HEK293 (cell line): Measurements from ENCODE around the gene MED19.

Experiments
- CTCF ChIA-PET: fragments of 350-600 bp; formaldehyde crosslinking; extraction: SDS; loops from one replicate; lab custom pipeline; 2021; ENCODE audit warnings: antibody characterized with exemption; lab: Yijun Ruan, JAX
- POLR2A ChIA-PET: fragments of 300-600 bp; formaldehyde crosslinking; extraction: SDS; loops from one replicate; lab custom pipeline; 2020; ENCODE audit warnings: antibody characterized with exemption, inconsistent platforms; lab: Yijun Ruan, JAX
- H3K27ac ChIP-seq: fragments of 200-500 bp; sonication (Bioruptor generic); 2 replicates; pipeline ENCODE4 v1.5.1; 2014; ENCODE audit warnings: low read depth, low read length, control low read depth, inconsistent platforms; ENCODE audit errors: extremely low read depth
- H3K36me3 ChIP-seq, 2 experiments: fragments of 200-500 bp in 1 of 2; sonication (Bioruptor generic) in 1 of 2; 1 replicate in 1 of 2; 2 replicates in 1 of 2; pipeline ENCODE4 v1.5.1; 2014 to 2017; ENCODE audit warnings: inconsistent platforms in 2 of 2, low read length in 2 of 2; ENCODE audit not compliant: control insufficient read depth in 2 of 2, insufficient read depth in 1 of 2
- H3K4me1 ChIP-seq: fragments of 200-500 bp; sonication (Bioruptor generic); 2 replicates; pipeline ENCODE4 v1.5.1; 2014; ENCODE audit warnings: mild to moderate bottlenecking, low read length, inconsistent platforms; ENCODE audit not compliant: control insufficient read depth, insufficient read depth
- H3K4me3 ChIP-seq: 2 replicates; pipeline ENCODE4 v1.5.1; 2011; ENCODE audit warnings: low read depth, mild to moderate bottlenecking, control low read depth, low read length, moderate library complexity
- H3K9me3 ChIP-seq: fragments of 200-500 bp; sonication (Bioruptor generic); 2 replicates; pipeline ENCODE4 v1.5.1; 2014; ENCODE audit warnings: low read depth, low read length, inconsistent platforms; ENCODE audit not compliant: control insufficient read depth, insufficient read depth
- BCL11B ChIP-seq: fragments of 450-650 bp; formaldehyde crosslinking; IDR thresholded peaks from 2 replicates; pipeline ENCODE4 v1.5.1; 2016; ENCODE audit warnings: low read depth, missing biosample characterization, missing genetic modification characterization
- GLI4 ChIP-seq: fragments of 450-650 bp; formaldehyde crosslinking; IDR thresholded peaks from 2 replicates; pipeline ENCODE4 v1.5.1; 2016; ENCODE audit warnings: missing biosample characterization, missing genetic modification characterization
- MZF1 ChIP-seq: fragments of 450-650 bp; formaldehyde crosslinking; IDR thresholded peaks from 2 replicates; pipeline ENCODE4 v1.5.1; 2017; ENCODE audit warnings: missing biosample characterization, missing genetic modification characterization, borderline replicate concordance
- REPIN1 ChIP-seq: fragments of 450-650 bp; formaldehyde crosslinking; IDR thresholded peaks from 2 replicates; pipeline ENCODE4 v1.5.1; 2017; ENCODE audit warnings: missing biosample characterization, missing genetic modification characterization, low read depth
- SP7 ChIP-seq: fragments of 450-650 bp; formaldehyde crosslinking; IDR thresholded peaks from 2 replicates; pipeline ENCODE4 v1.5.1; 2016; ENCODE audit warnings: missing biosample characterization, missing genetic modification characterization
- YY1 ChIP-seq: fragments of 450-650 bp; formaldehyde crosslinking; IDR thresholded peaks from 2 replicates; pipeline ENCODE4 v1.5.1; 2018; ENCODE audit warnings: missing biosample characterization, missing genetic modification characterization
- ZBTB21 ChIP-seq: fragments of 450-650 bp; formaldehyde crosslinking; IDR thresholded peaks from 2 replicates; pipeline ENCODE4 v1.5.1; 2017; ENCODE audit warnings: missing biosample characterization, missing genetic modification characterization
- ZFP37 ChIP-seq: fragments of 450-650 bp; formaldehyde crosslinking; IDR thresholded peaks from 2 replicates; pipeline ENCODE4 v1.5.1; 2016; ENCODE audit warnings: missing biosample characterization, missing genetic modification characterization
- ZNF114 ChIP-seq: fragments of 450-650 bp; formaldehyde crosslinking; IDR thresholded peaks from 2 replicates; pipeline ENCODE4 v1.5.0; 2017; ENCODE audit warnings: missing biosample characterization, missing genetic modification characterization
- ZNF2 ChIP-seq: fragments of 450-650 bp; formaldehyde crosslinking; IDR thresholded peaks from 2 replicates; pipeline ENCODE4 v1.5.1; 2016; ENCODE audit warnings: missing biosample characterization, missing genetic modification characterization
- ZNF221 ChIP-seq: fragments of 450-650 bp; formaldehyde crosslinking; IDR thresholded peaks from 2 replicates; pipeline ENCODE4 v1.5.1; 2017; ENCODE audit warnings: missing biosample characterization, missing genetic modification characterization, borderline replicate concordance
- ZNF24 ChIP-seq: fragments of 450-650 bp; formaldehyde crosslinking; IDR thresholded peaks from 2 replicates; pipeline ENCODE4 v1.5.1; 2016; ENCODE audit warnings: missing biosample characterization, missing genetic modification characterization
- ZNF274 ChIP-seq, 2 experiments: fragments of 200-500 bp in 1 of 2; fragments of 450-650 bp in 1 of 2; sonication (Bioruptor generic) in 1 of 2; formaldehyde crosslinking in 1 of 2; IDR thresholded peaks; 2 replicates each; pipeline versions ENCODE4 v1.5.1 to v1.6.1; 2014 to 2016; ENCODE audit warnings: borderline replicate concordance in 1 of 2, inconsistent platforms in 1 of 2, low read length in 1 of 2, missing biosample characterization in 1 of 2, missing genetic modification characterization in 1 of 2
- ZNF302 ChIP-seq: fragments of 450-650 bp; formaldehyde crosslinking; IDR thresholded peaks from 2 replicates; pipeline ENCODE4 v1.5.1; 2016; ENCODE audit warnings: missing biosample characterization, missing genetic modification characterization, low read depth
- ZNF324 ChIP-seq: fragments of 450-650 bp; formaldehyde crosslinking; IDR thresholded peaks from 2 replicates; pipeline ENCODE4 v1.5.1; 2016; ENCODE audit warnings: missing biosample characterization, missing genetic modification characterization
- ZNF335 ChIP-seq: fragments of 450-650 bp; formaldehyde crosslinking; conservative IDR thresholded peaks from 2 replicates; pipeline ENCODE4 v1.5.1; 2016; ENCODE audit warnings: missing biosample characterization, missing genetic modification characterization
- ZNF394 ChIP-seq: fragments of 450-650 bp; formaldehyde crosslinking; IDR thresholded peaks from 2 replicates; pipeline ENCODE4 v1.5.1; 2016; ENCODE audit warnings: missing biosample characterization, missing genetic modification characterization, mild to moderate bottlenecking, moderate library complexity, borderline replicate concordance
- ZNF404 ChIP-seq: fragments of 450-650 bp; formaldehyde crosslinking; IDR thresholded peaks from 2 replicates; pipeline ENCODE4 v1.5.1; 2017; ENCODE audit warnings: missing biosample characterization, missing genetic modification characterization
- ZNF423 ChIP-seq: fragments of 450-650 bp; formaldehyde crosslinking; IDR thresholded peaks from 2 replicates; pipeline ENCODE4 v1.5.1; 2016; ENCODE audit warnings: missing biosample characterization, missing genetic modification characterization
- ZNF510 ChIP-seq: fragments of 450-650 bp; formaldehyde crosslinking; IDR thresholded peaks from 2 replicates; pipeline ENCODE4 v1.5.1; 2018; ENCODE audit warnings: mild to moderate bottlenecking, missing genetic modification characterization, missing biosample characterization; ENCODE audit not compliant: insufficient replicate concordance
- ZNF521 ChIP-seq: fragments of 450-650 bp; formaldehyde crosslinking; IDR thresholded peaks from 2 replicates; pipeline ENCODE4 v1.5.1; 2017; ENCODE audit warnings: missing biosample characterization, mild to moderate bottlenecking, missing genetic modification characterization
- ZNF560 ChIP-seq: fragments of 450-650 bp; formaldehyde crosslinking; IDR thresholded peaks from 2 replicates; pipeline ENCODE4 v1.5.1; 2017; ENCODE audit warnings: missing biosample characterization, missing genetic modification characterization, borderline replicate concordance
- ZNF610 ChIP-seq: fragments of 450-650 bp; formaldehyde crosslinking; IDR thresholded peaks from 2 replicates; pipeline ENCODE4 v1.5.1; 2016; ENCODE audit warnings: missing biosample characterization, missing genetic modification characterization, borderline replicate concordance
- ZNF624 ChIP-seq: fragments of 450-650 bp; formaldehyde crosslinking; IDR thresholded peaks from 2 replicates; pipeline ENCODE4 v1.5.1; 2017; ENCODE audit warnings: missing biosample characterization, missing genetic modification characterization
- ZNF626 ChIP-seq: fragments of 450-650 bp; sonication (Bioruptor Pico); formaldehyde crosslinking; IDR thresholded peaks from 2 replicates; pipeline ENCODE4 v1.5.1; 2018; ENCODE audit warnings: missing biosample characterization, missing genetic modification characterization, inconsistent platforms
- ZNF664 ChIP-seq: fragments of 450-650 bp; formaldehyde crosslinking; IDR thresholded peaks from 2 replicates; pipeline ENCODE4 v1.5.1; 2016; ENCODE audit warnings: missing biosample characterization, missing genetic modification characterization
- ZNF785 ChIP-seq: fragments of 450-650 bp; formaldehyde crosslinking; IDR thresholded peaks from 2 replicates; pipeline ENCODE4 v1.5.1; 2016; ENCODE audit warnings: missing biosample characterization, missing genetic modification characterization
- ZXDB ChIP-seq: fragments of 450-650 bp; formaldehyde crosslinking; IDR thresholded peaks from 2 replicates; pipeline ENCODE4 v1.5.1; 2016; ENCODE audit warnings: missing biosample characterization, missing genetic modification characterization
- TF ChIP-seq, protein P1 (sequence below): IDR thresholded peaks from 2 replicates; pipeline ENCODE4 v1.6.1; 2011; ENCODE audit warnings: mild to moderate bottlenecking, low read depth, low read length, borderline replicate concordance
- TF ChIP-seq, protein P2 (sequence below): fragments of 450-650 bp; formaldehyde crosslinking; IDR thresholded peaks from 2 replicates; pipeline ENCODE4 v1.5.1; 2017; ENCODE audit warnings: missing biosample characterization, missing genetic modification characterization
- TF ChIP-seq, protein P3 (sequence below): fragments of 450-650 bp; formaldehyde crosslinking; IDR thresholded peaks from 2 replicates; pipeline ENCODE4 v1.5.1; 2016; ENCODE audit warnings: missing biosample characterization, missing genetic modification characterization
- TF ChIP-seq, protein P4 (sequence below): fragments of 450-650 bp; formaldehyde crosslinking; IDR thresholded peaks from 2 replicates; pipeline ENCODE4 v1.5.1; 2016; ENCODE audit warnings: missing biosample characterization, missing genetic modification characterization, low read depth

The MED19 gene

DNA sequence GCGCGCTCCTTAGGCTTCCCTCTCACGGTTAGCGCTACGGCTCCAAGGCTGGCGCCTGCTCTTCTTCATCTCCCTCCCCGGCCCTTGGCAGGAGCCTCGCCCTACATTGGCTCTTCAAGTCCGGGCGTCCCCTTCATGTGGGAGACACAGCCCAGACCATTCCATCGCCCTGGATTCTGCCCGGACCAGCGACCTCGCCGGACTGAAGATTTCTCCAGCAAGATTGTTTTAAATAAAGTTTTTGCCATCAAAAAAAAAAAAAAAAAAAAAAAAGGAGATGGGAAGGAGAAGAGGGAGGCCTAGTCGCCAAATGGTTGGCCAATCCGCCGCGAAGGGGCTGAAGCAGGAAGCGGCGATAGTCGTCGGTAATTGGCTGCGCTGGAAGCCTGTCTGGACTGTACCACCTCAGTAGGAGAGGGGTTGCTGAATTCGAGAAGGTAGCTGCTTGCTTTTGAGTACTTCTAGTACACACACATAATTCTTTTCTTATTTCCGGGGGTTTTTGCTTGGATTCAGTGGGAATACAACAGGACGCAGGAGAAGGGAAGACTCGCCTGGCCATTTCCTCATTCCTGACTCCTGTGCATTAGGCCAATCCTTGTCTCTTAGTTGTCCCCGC, 44.8 kb downstream of the MED19 start:
- H3K4me1 ChIP-seq, result no peaks in the 10 kb centered on the region
- no peaks in the 10 kb centered on the region for H3K9me3 ChIP-seq
- H3K27ac ChIP-seq, result peak overlapping the region; percentile 90
- peaks cover 0 to 21% of the 10 kb centered on the region in 2 experiments; a peak in 1 of 3 replicates for H3K36me3 ChIP-seq
- ChIA-PET POLR2A (interaction anchor here (0.7 to 1.1 kb wide), 4 partner anchors 9 to 1893 kb away, joined by 3 to 6 read pairs (median 4); partner anchors contain the start of genes CLP1 and SELENOH), CTCF (interaction anchor here (0.8 to 1.2 kb wide), 2 partner anchors 15 to 27 kb away, joined by 3 to 5 read pairs; no protein-coding TSS in a partner anchor)
- H3K4me3 ChIP-seq, result peak overlapping the region; percentile 67
- TF ChIP-seq ZNF302 (tag by site-specific recombination) (no peak), ZNF324 (0 out of 2 replicates have a peak, but pooled peaks have one; percentile 77), ZNF610 (tag by site-specific recombination) (no peak), ZNF521 (tag by site-specific recombination) (no peak), ZNF404 (tag by site-specific recombination) (no peak), ZNF560 (tag by site-specific recombination) (no peak), GLI4 (no peak), MZF1 (tag by site-specific recombination) (no peak), ZNF626 (tag by site-specific recombination) (no peak), SP7 (tag by site-specific recombination) (peak; percentile 61; the same call in 1 of the 2 replicates), YY1 (tag by site-specific recombination) (peak; percentile 51; the same call in 1 of the 2 replicates), ZFP37 (tag by site-specific recombination) (no peak), ZNF785 (tag by site-specific recombination) (no peak), REPIN1 (no peak), ZNF510 (no peak), ZNF2 (peak; percentile 29; the same call in 1 of the 2 replicates), ZNF394 (no peak; the same call in 1 of the 2 replicates), ZNF114 (tag by site-specific recombination) (no peak), ZNF624 (no peak), BCL11B (tag by site-specific recombination) (no peak), ZNF24 (tag by site-specific recombination) (0 out of 2 replicates have a peak, but pooled peaks have one; percentile 35), ZNF664 (tag by site-specific recombination) (no peak), ZNF335 (tag by site-specific recombination) (peak; percentile 69), ZXDB (tag by site-specific recombination) (peak; percentile 66), ZBTB21 (tag by site-specific recombination) (no peak), ZNF274 (IDR thresholded peaks at IDR 0.05; ENCODE audit: low read length) (no peak), ZNF274 (tag by site-specific recombination; IDR thresholded peaks at IDR 0.05; ENCODE audit: borderline replicate concordance) (no peak), ZNF221 (no peak), ZNF423 (tag by site-specific recombination) (no peak; the same call in 1 of the 2 replicates)
- TF ChIP-seq, protein P1, sequence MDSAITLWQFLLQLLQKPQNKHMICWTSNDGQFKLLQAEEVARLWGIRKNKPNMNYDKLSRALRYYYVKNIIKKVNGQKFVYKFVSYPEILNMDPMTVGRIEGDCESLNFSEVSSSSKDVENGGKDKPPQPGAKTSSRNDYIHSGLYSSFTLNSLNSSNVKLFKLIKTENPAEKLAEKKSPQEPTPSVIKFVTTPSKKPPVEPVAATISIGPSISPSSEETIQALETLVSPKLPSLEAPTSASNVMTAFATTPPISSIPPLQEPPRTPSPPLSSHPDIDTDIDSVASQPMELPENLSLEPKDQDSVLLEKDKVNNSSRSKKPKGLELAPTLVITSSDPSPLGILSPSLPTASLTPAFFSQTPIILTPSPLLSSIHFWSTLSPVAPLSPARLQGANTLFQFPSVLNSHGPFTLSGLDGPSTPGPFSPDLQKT, result no peak
- TF ChIP-seq, protein P2, sequence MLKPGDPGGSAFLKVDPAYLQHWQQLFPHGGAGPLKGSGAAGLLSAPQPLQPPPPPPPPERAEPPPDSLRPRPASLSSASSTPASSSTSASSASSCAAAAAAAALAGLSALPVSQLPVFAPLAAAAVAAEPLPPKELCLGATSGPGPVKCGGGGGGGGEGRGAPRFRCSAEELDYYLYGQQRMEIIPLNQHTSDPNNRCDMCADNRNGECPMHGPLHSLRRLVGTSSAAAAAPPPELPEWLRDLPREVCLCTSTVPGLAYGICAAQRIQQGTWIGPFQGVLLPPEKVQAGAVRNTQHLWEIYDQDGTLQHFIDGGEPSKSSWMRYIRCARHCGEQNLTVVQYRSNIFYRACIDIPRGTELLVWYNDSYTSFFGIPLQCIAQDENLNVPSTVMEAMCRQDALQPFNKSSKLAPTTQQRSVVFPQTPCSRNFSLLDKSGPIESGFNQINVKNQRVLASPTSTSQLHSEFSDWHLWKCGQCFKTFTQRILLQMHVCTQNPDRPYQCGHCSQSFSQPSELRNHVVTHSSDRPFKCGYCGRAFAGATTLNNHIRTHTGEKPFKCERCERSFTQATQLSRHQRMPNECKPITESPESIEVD, result no peak
- TF ChIP-seq, protein P3, sequence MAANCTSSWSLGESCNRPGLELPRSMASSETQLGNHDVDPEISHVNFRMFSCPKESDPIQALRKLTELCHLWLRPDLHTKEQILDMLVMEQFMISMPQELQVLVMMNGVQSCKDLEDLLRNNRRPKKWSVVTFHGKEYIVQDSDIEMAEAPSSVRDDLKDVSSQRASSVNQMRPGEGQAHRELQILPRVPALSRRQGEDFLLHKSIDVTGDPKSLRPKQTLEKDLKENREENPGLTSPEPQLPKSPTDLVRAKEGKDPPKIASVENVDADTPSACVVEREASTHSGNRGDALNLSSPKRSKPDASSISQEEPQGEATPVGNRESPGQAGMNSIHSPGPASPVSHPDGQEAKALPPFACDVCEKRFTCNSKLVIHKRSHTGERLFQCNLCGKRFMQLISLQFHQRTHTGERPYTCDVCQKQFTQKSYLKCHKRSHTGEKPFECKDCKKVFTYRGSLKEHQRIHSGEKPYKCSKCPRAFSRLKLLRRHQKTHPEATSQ, result no peak
- TF ChIP-seq, protein P4, sequence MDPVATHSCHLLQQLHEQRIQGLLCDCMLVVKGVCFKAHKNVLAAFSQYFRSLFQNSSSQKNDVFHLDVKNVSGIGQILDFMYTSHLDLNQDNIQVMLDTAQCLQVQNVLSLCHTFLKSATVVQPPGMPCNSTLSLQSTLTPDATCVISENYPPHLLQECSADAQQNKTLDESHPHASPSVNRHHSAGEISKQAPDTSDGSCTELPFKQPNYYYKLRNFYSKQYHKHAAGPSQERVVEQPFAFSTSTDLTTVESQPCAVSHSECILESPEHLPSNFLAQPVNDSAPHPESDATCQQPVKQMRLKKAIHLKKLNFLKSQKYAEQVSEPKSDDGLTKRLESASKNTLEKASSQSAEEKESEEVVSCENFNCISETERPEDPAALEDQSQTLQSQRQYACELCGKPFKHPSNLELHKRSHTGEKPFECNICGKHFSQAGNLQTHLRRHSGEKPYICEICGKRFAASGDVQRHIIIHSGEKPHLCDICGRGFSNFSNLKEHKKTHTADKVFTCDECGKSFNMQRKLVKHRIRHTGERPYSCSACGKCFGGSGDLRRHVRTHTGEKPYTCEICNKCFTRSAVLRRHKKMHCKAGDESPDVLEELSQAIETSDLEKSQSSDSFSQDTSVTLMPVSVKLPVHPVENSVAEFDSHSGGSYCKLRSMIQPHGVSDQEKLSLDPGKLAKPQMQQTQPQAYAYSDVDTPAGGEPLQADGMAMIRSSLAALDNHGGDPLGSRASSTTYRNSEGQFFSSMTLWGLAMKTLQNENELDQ (tag by site-specific recombination), result no peak
